Measurements from ENCODE around the gene PIN4. TPM values are rescaled to one million over a fixed set of nuclear protein-coding genes. Genes with fewer than 3 reads are reported as not detected.
A peak's percentile ranks its signal among the peaks of the same experiment; 100 is the strongest.

The PIN4 gene
- total and polyA plus RNA-seq, 12 donors: 6.9 to 52.8 (median 10.7) TPM

DNA sequence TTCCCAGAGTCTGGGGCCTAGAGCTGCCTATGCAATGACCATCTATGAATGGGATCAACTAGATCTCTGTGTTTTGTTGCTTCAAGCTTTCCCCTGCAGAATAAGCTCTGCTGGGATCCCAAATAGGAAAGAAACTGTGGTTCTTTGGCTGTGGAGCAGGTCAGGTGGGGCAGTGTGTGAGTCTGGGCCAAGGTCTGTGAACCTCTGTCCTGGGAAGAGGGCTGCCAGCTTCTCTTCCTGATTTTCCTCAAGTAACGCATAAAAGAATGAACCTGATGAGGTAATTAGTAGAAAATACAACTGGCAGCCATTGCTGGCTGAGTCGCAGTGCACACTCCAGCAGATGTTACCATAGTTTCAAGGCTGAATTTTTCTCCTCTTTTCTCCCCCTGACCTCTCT lies 4.6 kb upstream of the PIN4 start:
- Histone ChIP-seq H3K27me3 (peaks cover 0 to 14% (median 0%) of the 10 kb centered on the region in 7 donors), H3K4me1 (peaks cover 0 to 5% (median 0%) of the 10 kb centered on the region in 9 donors), H3K9me3 (no peaks in the 10 kb centered on the region), H3K36me3 (no peaks in the 10 kb centered on the region), H3K27ac (no peak overlapping the region), H3K4me3 (no peak overlapping the region)
- DNase-seq (no peak), ATAC-seq (no peak)
- WGBS, 2 donors: 64 to 71% methylated on average over 2 of the region's 2 CpGs
- intact Hi-C loops (cut with DNase I): no loop called here
- TF ChIP-seq, protein P1, sequence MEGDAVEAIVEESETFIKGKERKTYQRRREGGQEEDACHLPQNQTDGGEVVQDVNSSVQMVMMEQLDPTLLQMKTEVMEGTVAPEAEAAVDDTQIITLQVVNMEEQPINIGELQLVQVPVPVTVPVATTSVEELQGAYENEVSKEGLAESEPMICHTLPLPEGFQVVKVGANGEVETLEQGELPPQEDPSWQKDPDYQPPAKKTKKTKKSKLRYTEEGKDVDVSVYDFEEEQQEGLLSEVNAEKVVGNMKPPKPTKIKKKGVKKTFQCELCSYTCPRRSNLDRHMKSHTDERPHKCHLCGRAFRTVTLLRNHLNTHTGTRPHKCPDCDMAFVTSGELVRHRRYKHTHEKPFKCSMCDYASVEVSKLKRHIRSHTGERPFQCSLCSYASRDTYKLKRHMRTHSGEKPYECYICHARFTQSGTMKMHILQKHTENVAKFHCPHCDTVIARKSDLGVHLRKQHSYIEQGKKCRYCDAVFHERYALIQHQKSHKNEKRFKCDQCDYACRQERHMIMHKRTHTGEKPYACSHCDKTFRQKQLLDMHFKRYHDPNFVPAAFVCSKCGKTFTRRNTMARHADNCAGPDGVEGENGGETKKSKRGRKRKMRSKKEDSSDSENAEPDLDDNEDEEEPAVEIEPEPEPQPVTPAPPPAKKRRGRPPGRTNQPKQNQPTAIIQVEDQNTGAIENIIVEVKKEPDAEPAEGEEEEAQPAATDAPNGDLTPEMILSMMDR (IDR thresholded peaks at IDR 0.05): no peak

DNA sequence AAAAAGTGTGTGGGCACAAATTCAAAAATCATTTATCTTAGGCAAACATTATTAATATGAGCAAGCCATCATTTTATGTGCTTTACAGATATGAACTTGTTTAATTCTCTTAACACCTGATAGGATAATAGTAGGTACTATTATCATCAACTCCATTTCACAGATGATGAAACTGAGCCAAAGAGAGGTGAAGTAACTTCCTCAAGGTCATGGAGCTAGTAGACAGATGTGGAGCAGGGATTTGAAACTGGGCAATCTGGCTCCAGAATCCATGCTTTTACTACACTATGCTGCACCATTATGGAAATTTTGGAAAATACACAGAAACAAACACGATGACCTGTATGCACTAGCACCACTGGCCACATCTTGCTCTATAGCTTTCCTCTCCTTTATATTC lies 1.0 kb upstream of the PIN4 start:
- intact Hi-C loops (cut with DNase I): loop anchor here in 2 of 10 donors (5.0 kb wide), 2 partner anchors 48 to 178 kb away; partner anchors contain the start of gene RTL5 (in 1 of the 2)
- Histone ChIP-seq H3K36me3 (no peaks in the 10 kb centered on the region), H3K27me3 (no peaks in the 10 kb centered on the region), H3K4me1 (peaks cover 0 to 17% (median 11%) of the 10 kb centered on the region in 9 donors), H3K4me3 (peak overlapping the region in 7 of 10 donors; percentile 52 to 84 (median 77)), H3K27ac (peak overlapping the region in 9 of 10 donors; percentile 69 to 87 (median 84)), H3K9me3 (no peaks in the 10 kb centered on the region)
- no peak for DNase-seq
- TF ChIP-seq, protein P1 (IDR thresholded peaks at IDR 0.05): no peak
- no peak for ATAC-seq
- WGBS, 2 donors: 10 to 33% methylated on average over 1 of the region's 1 CpG

DNA sequence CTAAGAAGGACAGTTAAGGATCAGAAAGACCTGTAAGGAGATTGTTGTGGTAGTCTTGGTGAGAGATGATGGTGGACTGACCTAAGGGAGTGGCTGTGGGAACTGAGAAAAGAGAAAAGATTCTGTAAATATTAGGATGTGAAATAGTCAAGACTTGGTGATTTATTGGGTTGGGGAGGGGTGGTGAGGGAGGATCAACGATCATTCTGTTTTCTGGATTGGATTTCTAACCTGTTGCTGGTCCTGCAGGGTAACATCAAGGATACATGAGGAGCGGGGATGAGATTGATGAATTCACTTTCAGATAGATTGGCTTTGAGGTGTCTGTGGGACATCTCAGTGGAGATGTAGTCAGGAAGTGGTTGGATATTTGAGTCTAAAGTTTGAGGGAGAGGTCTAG lies 1.4 kb downstream of the PIN4 start:
- Histone ChIP-seq H3K27ac (no peak overlapping the region), H3K4me3 (peak overlapping the region in 4 of 10 donors; percentile 76 to 84 (median 78)), H3K27me3 (no peaks in the 10 kb centered on the region), H3K9me3 (no peaks in the 10 kb centered on the region), H3K36me3 (peaks cover 0 to 17% (median 0%) of the 10 kb centered on the region in 9 donors), H3K4me1 (peaks cover 0 to 17% (median 11%) of the 10 kb centered on the region in 9 donors)
- DNase-seq (no peak), ATAC-seq (no peak)
- intact Hi-C loops (cut with DNase I): loop anchor here in 2 of 10 donors (5.0 kb wide), 2 partner anchors 51 to 181 kb away; partner anchors contain the start of gene RTL5 (in 1 of the 2)
- 86 to 100% methylated on average over 2 of the region's 2 CpGs for WGBS, 2 donors
- TF ChIP-seq, protein P1 (IDR thresholded peaks at IDR 0.05): no peak

DNA sequence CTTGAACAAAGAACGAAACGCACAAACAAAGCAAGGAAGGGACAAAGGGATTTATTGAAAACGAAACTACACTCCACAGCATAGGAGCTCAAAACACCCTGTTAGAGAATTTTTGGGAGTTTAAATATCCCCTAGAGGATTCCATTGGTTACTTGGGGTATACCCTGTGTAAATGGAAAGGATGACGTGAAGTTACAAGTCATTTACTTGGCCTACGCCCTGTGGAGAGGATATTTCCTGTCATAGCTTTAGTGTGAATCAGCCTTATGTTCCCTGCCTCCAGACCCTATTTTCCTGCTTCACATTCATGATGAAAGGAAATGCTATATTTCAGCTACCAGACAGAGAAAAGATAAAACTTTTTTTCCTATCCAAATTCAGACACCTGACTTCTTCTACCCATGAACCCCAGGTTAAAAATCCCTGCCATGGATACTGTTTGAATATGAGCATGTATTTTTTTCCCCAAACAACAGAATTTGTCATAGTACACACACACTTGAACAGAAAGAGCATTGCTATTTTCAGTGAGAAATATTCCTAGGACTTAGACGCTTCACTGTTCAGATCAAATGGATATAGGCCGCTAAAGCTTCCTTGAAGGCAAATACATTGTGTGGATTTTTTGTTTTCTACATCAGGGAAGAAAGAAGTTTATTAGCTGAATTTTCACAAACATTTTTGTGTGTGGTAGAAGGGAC lies 20.4 kb downstream of the PIN4 start:
- TF ChIP-seq, protein P1 (IDR thresholded peaks at IDR 0.05): no peak
- no peak for ATAC-seq

More for the DNA sequence above, 20.4 kb downstream of the PIN4 start:
- intact Hi-C loops (cut with DNase I): no loop called here
- peaks cover 0 to 9% (median 0%) of the 10 kb centered on the region in 7 donors for H3K27me3 ChIP-seq
- no peaks in the 10 kb centered on the region for H3K9me3 ChIP-seq
- WGBS, 2 donors: 71 to 74% methylated on average over 7 of the region's 7 CpGs
- no peak overlapping the region for H3K27ac ChIP-seq
- peaks cover 0 to 85% (median 3%) of the 10 kb centered on the region in 9 donors for H3K36me3 ChIP-seq
- H3K4me1 ChIP-seq: no peaks in the 10 kb centered on the region
- H3K4me3 ChIP-seq: no peak overlapping the region
- DNase-seq: no peak
